MM.1S (cell line): ENCODE results near the gene TRAFD1.

Experiments
- DNase-seq: peaks from one replicate; pipeline ENCODE4 v3.0.0-alpha.2; 2015
- H2AFZ ChIP-seq: fragments of 300-600 bp; sonication (generic); 2 replicates; pipeline ENCODE4 v1.6.0; 2016; ENCODE audit warnings: antibody characterized with exemption, low read length
- H3F3A ChIP-seq: fragments of 300-600 bp; sonication (generic); 2 replicates; pipeline ENCODE4 v1.6.1; 2016; ENCODE audit warnings: mild to moderate bottlenecking, antibody characterized with exemption, low read length, moderate library complexity, mixed read lengths; ENCODE audit not compliant: insufficient read depth
- H3K27ac ChIP-seq: fragments of 300-600 bp; sonication (generic); 2 replicates; pipeline ENCODE4 v1.5.1; 2016; ENCODE audit warnings: mild to moderate bottlenecking, low read length
- H3K27me3 ChIP-seq: fragments of 300-600 bp; sonication (generic); replicated peaks from 2 replicates; pipeline ENCODE4 v1.6.0; 2016; ENCODE audit warnings: low read length; ENCODE audit not compliant: insufficient read depth
- H3K36me3 ChIP-seq: fragments of 300-600 bp; sonication (generic); replicated peaks from 2 replicates; pipeline ENCODE4 v1.6.1; 2016; ENCODE audit warnings: mild to moderate bottlenecking, low read length, mixed read lengths; ENCODE audit not compliant: insufficient read depth
- H3K4me1 ChIP-seq: fragments of 300-600 bp; sonication (generic); 2 replicates; pipeline ENCODE4 v1.6.1; 2016; ENCODE audit warnings: low read length, mixed read lengths
- H3K4me2 ChIP-seq: fragments of 300-600 bp; sonication (generic); 2 replicates; pipeline ENCODE4 v1.6.0; 2016; ENCODE audit warnings: low read depth, low read length
- H3K4me3 ChIP-seq: fragments of 300-600 bp; sonication (generic); 2 replicates; pipeline ENCODE4 v1.5.1; 2016; ENCODE audit warnings: low read length, mixed read lengths
- H3K79me2 ChIP-seq: fragments of 300-600 bp; sonication (generic); 2 replicates; pipeline ENCODE4 v1.6.1; 2016; ENCODE audit warnings: mixed run types, low read length, mixed read lengths
- H3K9ac ChIP-seq: fragments of 300-600 bp; sonication (generic); 2 replicates; pipeline ENCODE4 v1.6.1; 2016; ENCODE audit warnings: low read length, mixed read lengths
- H3K9me2 ChIP-seq: fragments of 300-600 bp; sonication (generic); replicated peaks from 2 replicates; pipeline ENCODE4 v1.6.1; 2016; ENCODE audit warnings: mild to moderate bottlenecking, low read length, mixed read lengths; ENCODE audit not compliant: insufficient read depth
- H3K9me3 ChIP-seq: fragments of 300-600 bp; sonication (generic); replicated peaks from 2 replicates; pipeline ENCODE4 v1.6.1; 2016; ENCODE audit warnings: mild to moderate bottlenecking, low read length, mixed read lengths; ENCODE audit not compliant: insufficient read depth
- H4K20me1 ChIP-seq: fragments of 300-600 bp; sonication (generic); 2 replicates; pipeline ENCODE4 v1.6.1; 2016; ENCODE audit warnings: mild to moderate bottlenecking, low read length, moderate library complexity, mixed read lengths; ENCODE audit not compliant: insufficient read depth
- CTCF ChIP-seq: fragments of 300-600 bp; sonication (generic); IDR thresholded peaks from 2 replicates; pipeline ENCODE4 v1.5.1; 2016; ENCODE audit warnings: antibody characterized with exemption, low read length, mixed read lengths
- EZH2 ChIP-seq: fragments of 300-600 bp; sonication (generic); optimal IDR thresholded peaks from 2 replicates; pipeline ENCODE3; 2017; ENCODE audit warnings: low read depth, mild to moderate bottlenecking, antibody characterized with exemption, low read length, mixed read lengths
- EZH2phosphoT487 ChIP-seq: fragments of 300-600 bp; sonication (generic); IDR thresholded peaks from 2 replicates; pipeline ENCODE4 v1.6.1; 2018; ENCODE audit warnings: antibody characterized with exemption, low read length

Gene TRAFD1

DNA sequence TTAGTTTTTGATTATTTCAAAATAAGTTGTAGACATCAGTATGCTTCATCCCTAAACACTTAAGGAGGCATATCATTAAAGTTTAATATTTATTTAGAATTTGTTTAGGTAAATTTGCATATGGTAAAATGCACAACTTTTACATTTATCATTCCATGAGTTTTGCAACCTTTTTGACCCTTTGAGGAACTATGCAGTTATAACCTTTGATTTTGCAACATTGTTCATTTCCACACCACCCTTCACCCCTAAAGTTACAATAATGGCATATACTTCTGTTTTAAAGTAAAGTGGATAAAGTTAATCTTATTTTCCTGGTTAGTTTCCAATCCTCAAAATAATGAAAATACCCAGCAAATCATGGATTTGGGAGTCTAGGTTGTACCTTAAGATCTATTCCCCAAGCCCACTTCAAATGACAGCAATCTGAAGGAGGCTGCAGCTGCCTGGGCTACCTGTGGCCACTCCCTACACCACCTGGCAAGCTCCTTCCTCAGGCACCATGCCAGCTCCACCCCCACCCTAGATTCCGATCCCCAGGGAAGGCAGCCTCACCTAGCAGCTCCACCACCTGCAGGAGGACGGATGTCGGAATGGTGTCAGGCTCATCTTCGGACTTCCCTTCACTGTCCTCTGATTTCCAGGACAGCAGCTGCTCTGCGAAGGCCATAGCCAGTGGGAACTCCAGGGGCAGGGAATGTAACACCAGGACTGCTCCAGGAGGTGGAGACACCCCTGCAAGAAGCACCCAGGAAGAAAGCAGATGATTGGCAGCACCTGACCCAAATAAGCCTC lies 65.1 kb downstream of the TRAFD1 start:
- Histone ChIP-seq H3K4me1 (no peaks in the 10 kb centered on the region), H2AFZ (no peak overlapping the region), H3K9ac (no peak overlapping the region), H3K4me2 (no peak overlapping the region), H3K4me3 (no peak overlapping the region), H3K27me3 (no peaks in the 10 kb centered on the region), H3K9me2 (no peaks in the 10 kb centered on the region), H3K79me2 (no peaks in the 10 kb centered on the region), H3F3A (no peaks in the 10 kb centered on the region), H3K36me3 (no peaks in the 10 kb centered on the region), H3K9me3 (no peaks in the 10 kb centered on the region), H3K27ac (no peak overlapping the region), H4K20me1 (no peaks in the 10 kb centered on the region)
- no peak for DNase-seq
- TF ChIP-seq EZH2phosphoT487 = no peak
- no peak for TF ChIP-seq EZH2

- DNase-seq = no peak
- H3K4me3 ChIP-seq = no peak overlapping the region
- H3K9me3 ChIP-seq = no peaks in the 10 kb centered on the region
- no peaks in the 10 kb centered on the region for H3K27me3 ChIP-seq
- no peaks in the 10 kb centered on the region for H3K9me2 ChIP-seq
- no peak overlapping the region for H3K4me2 ChIP-seq
- H4K20me1 ChIP-seq = no peaks in the 10 kb centered on the region
- no peaks in the 10 kb centered on the region for H3F3A ChIP-seq
- H3K27ac ChIP-seq = no peak overlapping the region
- H3K4me1 ChIP-seq = no peaks in the 10 kb centered on the region
- TF ChIP-seq CTCF (no peak), EZH2 (no peak), EZH2phosphoT487 (no peak)
- no peak overlapping the region for H3K9ac ChIP-seq
- no peaks in the 10 kb centered on the region for H3K36me3 ChIP-seq
- no peaks in the 10 kb centered on the region for H3K79me2 ChIP-seq
- no peak overlapping the region for H2AFZ ChIP-seq
These were observed 65.8 kb downstream of the TRAFD1 start for GRCh38 chr12:112191201-112191600.

DNA sequence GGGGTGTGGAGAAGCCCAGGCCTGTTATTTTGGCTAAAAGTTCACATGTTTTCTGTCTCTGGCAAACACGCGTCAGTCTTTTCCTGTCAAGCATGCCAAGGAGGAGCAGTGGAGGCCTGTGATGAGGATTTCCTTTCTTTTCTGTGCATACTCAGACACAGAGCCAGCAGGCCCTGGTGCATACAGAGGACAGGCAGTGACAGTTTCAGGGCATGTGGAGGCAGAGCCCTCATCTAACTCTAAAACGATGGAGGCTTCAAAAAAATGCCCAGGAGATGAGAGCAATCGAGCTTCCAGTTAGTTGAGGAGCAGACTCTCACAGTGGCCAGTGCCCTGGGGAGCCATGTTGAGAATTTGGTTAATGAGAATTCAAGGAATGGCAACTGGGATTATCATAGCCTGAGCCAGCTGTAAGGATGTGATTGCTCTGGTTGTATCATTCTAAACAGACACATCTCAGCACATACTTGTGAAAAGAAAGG lies 66.5 kb downstream of the TRAFD1 start:
- Histone ChIP-seq H2AFZ (no peak overlapping the region), H3K9me3 (no peaks in the 10 kb centered on the region), H3K36me3 (no peaks in the 10 kb centered on the region), H3K79me2 (no peaks in the 10 kb centered on the region), H3K4me2 (no peak overlapping the region), H3K27ac (no peak overlapping the region), H3F3A (no peaks in the 10 kb centered on the region), H3K9ac (no peak overlapping the region), H4K20me1 (no peaks in the 10 kb centered on the region), H3K4me1 (no peaks in the 10 kb centered on the region), H3K27me3 (no peaks in the 10 kb centered on the region), H3K4me3 (no peak overlapping the region), H3K9me2 (no peaks in the 10 kb centered on the region)
- TF ChIP-seq CTCF (no peak), EZH2phosphoT487 (no peak), EZH2 (no peak)
- DNase-seq = no peak

DNA sequence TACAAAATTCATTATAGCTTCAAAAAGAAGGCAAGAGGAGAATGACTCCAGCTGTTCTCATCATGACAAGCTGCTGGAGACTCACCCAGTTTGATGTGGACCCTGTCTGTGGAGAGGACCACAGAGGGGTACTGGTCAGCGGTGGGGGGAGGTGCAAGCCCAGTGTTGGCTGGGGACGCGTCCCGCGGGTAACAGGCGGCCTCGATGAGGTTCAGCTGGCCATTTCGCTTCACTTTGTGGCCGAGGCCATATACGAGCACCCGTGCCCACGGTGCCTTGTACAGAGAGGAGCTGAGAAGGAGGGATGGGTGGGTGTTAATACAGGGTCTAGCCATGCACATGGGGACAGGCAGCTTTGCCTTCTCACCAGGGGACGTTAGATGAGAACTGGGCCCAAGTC lies 67.1 kb downstream of the TRAFD1 start:
- H3K27ac ChIP-seq = no peak overlapping the region
- no peaks in the 10 kb centered on the region for H3K27me3 ChIP-seq
- H3K9me2 ChIP-seq = no peaks in the 10 kb centered on the region
- no peak overlapping the region for H3K9ac ChIP-seq
- DNase-seq = no peak
- no peaks in the 10 kb centered on the region for H3K36me3 ChIP-seq
- H2AFZ ChIP-seq = no peak overlapping the region
- H3K79me2 ChIP-seq = no peaks in the 10 kb centered on the region
- no peaks in the 10 kb centered on the region for H3F3A ChIP-seq
- H4K20me1 ChIP-seq = no peaks in the 10 kb centered on the region
- H3K4me3 ChIP-seq = no peak overlapping the region
- TF ChIP-seq EZH2phosphoT487 (no peak), CTCF (no peak), EZH2 (no peak)
- H3K4me1 ChIP-seq = no peaks in the 10 kb centered on the region
- no peaks in the 10 kb centered on the region for H3K9me3 ChIP-seq
- H3K4me2 ChIP-seq = no peak overlapping the region
